Body of pancreas (tissue), 4 donors: ENCODE results near the gene MAEL.

Experiments used
- CTCF ChIP-seq, 7 experiments: fragments of 450-650 bp in 4 of 7; fragments of 200-600 bp in 3 of 7; sonication (generic) in 3 of 7; IDR thresholded peaks; one replicate each; pipeline ENCODE4 v1.5.1; 2016 to 2019; ENCODE audit warnings: antibody characterized with exemption in 7 of 7
- POLR2A ChIP-seq, 3 donors: fragments of 450-650 bp; IDR thresholded peaks; one replicate each; pipeline ENCODE4 v1.6.1; 2016; ENCODE audit warnings: antibody characterized with exemption in 3 of 3, mild to moderate bottlenecking in 2 of 3

GRCh38 chr1:166947398-166948043 lies 41.6 kb upstream of the MAEL start:
- TF ChIP-seq POLR2A (IDR thresholded peaks at IDR 0.05) (no peak), CTCF (IDR thresholded peaks at IDR 0.05) (no peak)
